NB4 (cell line): ENCODE results near the gene LCMT2.

Experiments used
- DNase-seq: peaks from one replicate; pipeline ENCODE4 v3.0.0; 2010; ENCODE audit warnings: low read depth
- H3K4me3 ChIP-seq: one replicate; pipeline ENCODE4 v1.5.1; 2011; ENCODE audit warnings: mild to moderate bottlenecking, low read depth, low read length, moderate library complexity
- CTCF ChIP-seq: IDR thresholded peaks from one replicate; pipeline ENCODE4 v1.5.1; 2012; ENCODE audit warnings: low read depth, low read length
- MAX ChIP-seq: IDR thresholded peaks from 2 replicates; pipeline ENCODE4 v1.6.1; 2011; ENCODE audit warnings: low read depth, low read length
- MYC ChIP-seq: IDR thresholded peaks from 2 replicates; pipeline ENCODE4 v1.6.1; 2011; ENCODE audit warnings: low read depth, low read length
- POLR2A ChIP-seq: IDR thresholded peaks from 2 replicates; pipeline ENCODE4 v1.6.1; 2011; ENCODE audit warnings: mild to moderate bottlenecking; ENCODE audit not compliant: insufficient read length; ENCODE audit errors: extremely low read depth

LCMT2 gene

GRCh38 chr15:43346305-43346704 is 15.9 kb upstream of the LCMT2 start:
- peak; percentile 25 for DNase-seq
- H3K4me3 ChIP-seq, result no peak overlapping the region
- TF ChIP-seq POLR2A, result no peak
- peak; percentile 4 for TF ChIP-seq CTCF

- peak overlapping the region; percentile 80 for H3K4me3 ChIP-seq
- no peak for TF ChIP-seq MYC
- TF ChIP-seq CTCF, result no peak
- no peak for TF ChIP-seq MAX
- no peak for TF ChIP-seq POLR2A
- no peak for DNase-seq
Measured at GRCh38 chr15:43330780-43331087, 361 bp upstream of the LCMT2 start.

- peak overlapping the region; percentile 80 for H3K4me3 ChIP-seq
- peak; percentile 4 for DNase-seq
- TF ChIP-seq POLR2A (no peak), MYC (no peak), CTCF (no peak), MAX (no peak)
Measured at GRCh38 chr15:43329217-43329959, 985 bp downstream of the LCMT2 start.

GRCh38 chr15:43325039-43325684 is 5.2 kb downstream of the LCMT2 start:
- H3K4me3 ChIP-seq, result no peak overlapping the region
- TF ChIP-seq POLR2A (no peak), MYC (no peak), CTCF (no peak), MAX (no peak)
- DNase-seq, result no peak

- DNase-seq, result no peak
- TF ChIP-seq CTCF (no peak), MAX (no peak), POLR2A (no peak), MYC (no peak)
- no peak overlapping the region for H3K4me3 ChIP-seq
Measured at GRCh38 chr15:43318990-43319771, 11.2 kb downstream of the LCMT2 start.
